Measurements from ENCODE around the gene CERT1. TPM values are rescaled to one million over a fixed set of nuclear protein-coding genes. Genes with fewer than 3 reads are reported as not detected.
"Not testable (repeated sequence)": the region's sequence is repeated elsewhere in the genome, so short reads cannot be mapped to it uniquely, and the experiment has no call there.

CERT1 gene
- polyA plus RNA-seq, 1 of the 3 experiments (the other 2 are of a cell fraction) = 4.5 TPM

DNA sequence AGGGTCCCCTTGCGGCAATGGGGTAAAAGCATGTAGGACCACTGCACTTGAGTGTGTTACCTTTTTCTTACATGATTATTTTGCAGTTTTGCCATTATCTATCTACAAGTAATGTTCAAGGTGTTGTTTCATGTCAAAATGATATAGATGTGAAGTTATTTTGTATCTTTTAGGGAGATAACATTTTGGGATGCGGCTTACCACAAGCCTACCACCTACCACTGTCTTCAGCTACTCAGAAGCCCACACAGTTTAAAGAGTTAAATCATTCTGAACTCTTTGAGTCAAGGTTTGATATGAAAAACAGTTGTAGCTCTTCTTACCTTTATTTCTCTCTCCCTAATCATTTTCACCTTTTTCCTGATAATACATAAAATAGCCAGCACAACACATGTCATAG lies 19.8 kb downstream of the CERT1 start (continued):
- TF ChIP-seq POLR2AphosphoS5 (IDR thresholded peaks at IDR 0.05; ENCODE audit: low read depth, low read length) (no peak), RXRA (IDR thresholded peaks at IDR 0.05; ENCODE audit: borderline replicate concordance, low read depth) (no peak), RFX5 (IDR thresholded peaks at IDR 0.05; ENCODE audit: low read length) (no peak), FOSL2 (IDR thresholded peaks at IDR 0.05; ENCODE audit: borderline replicate concordance, low read depth) (no peak), RCOR1 (IDR thresholded peaks at IDR 0.05; ENCODE audit: low read length) (no peak), MXI1 (IDR thresholded peaks at IDR 0.05; ENCODE audit: low read depth, low read length) (no peak)
- TF ChIP-seq, protein P1, sequence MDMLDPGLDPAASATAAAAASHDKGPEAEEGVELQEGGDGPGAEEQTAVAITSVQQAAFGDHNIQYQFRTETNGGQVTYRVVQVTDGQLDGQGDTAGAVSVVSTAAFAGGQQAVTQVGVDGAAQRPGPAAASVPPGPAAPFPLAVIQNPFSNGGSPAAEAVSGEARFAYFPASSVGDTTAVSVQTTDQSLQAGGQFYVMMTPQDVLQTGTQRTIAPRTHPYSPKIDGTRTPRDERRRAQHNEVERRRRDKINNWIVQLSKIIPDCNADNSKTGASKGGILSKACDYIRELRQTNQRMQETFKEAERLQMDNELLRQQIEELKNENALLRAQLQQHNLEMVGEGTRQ (IDR thresholded peaks at IDR 0.05; ENCODE audit: borderline replicate concordance, low read depth, low read length) = no peak

DNA sequence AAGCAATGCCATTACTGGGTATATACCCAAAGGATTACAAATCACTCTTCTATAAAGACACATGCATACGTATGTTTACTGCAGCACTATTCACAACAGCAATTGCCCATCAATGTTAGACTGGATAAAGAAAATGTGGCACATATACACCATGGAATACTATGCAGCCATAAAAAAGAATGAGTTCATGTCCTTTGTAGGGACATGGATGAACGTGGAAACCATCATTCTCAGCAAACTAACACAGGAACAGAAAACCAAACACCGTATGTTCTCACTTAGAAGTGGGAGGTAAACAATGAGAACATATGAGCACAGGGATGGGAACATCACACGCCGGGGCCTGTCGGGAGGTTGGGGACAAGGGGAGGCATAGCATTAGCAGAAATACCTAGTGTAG lies 21.6 kb downstream of the CERT1 start:
- H3F3A ChIP-seq (replicated peaks; ENCODE audit: insufficient read depth); H2AFZ ChIP-seq (ENCODE audit: low read depth); POLR2A ChIA-PET; DNase-seq; H3K27me3 ChIP-seq (ENCODE audit: insufficient read depth); H4K20me1 ChIP-seq (ENCODE audit: insufficient read depth); H3K4me2 ChIP-seq; H3K9ac ChIP-seq; CTCF ChIA-PET; H3K4me1 ChIP-seq (ENCODE audit: control insufficient read depth in 1 of 2, insufficient read depth in 2 of 2, low read depth in 1 of 2, low read length in 1 of 2); H3K4me3 ChIP-seq (ENCODE audit: low read depth in 2 of 2, low read length in 1 of 2); H3K27ac ChIP-seq (ENCODE audit: low read depth in 2 of 2, low read length in 1 of 2); H3K9me2 ChIP-seq: not testable (repeated sequence)
- H3K79me2 ChIP-seq (ENCODE audit: insufficient read depth) = peaks cover 45% of the 10 kb centered on the region
- peaks cover 14% of the 10 kb centered on the region; the same call in 1 of the 2 replicates for H3K9me3 ChIP-seq
- peaks cover 6 to 31% of the 10 kb centered on the region in 2 experiments for H3K36me3 ChIP-seq (replicated peaks in 1 of 2; ENCODE audit: control insufficient read depth in 1 of 2, insufficient read depth in 2 of 2, low read length in 1 of 2)
- WGBS (ENCODE audit: low lambda C conversion rate) = 94% methylated on average over 6 of the region's 6 CpGs

DNA sequence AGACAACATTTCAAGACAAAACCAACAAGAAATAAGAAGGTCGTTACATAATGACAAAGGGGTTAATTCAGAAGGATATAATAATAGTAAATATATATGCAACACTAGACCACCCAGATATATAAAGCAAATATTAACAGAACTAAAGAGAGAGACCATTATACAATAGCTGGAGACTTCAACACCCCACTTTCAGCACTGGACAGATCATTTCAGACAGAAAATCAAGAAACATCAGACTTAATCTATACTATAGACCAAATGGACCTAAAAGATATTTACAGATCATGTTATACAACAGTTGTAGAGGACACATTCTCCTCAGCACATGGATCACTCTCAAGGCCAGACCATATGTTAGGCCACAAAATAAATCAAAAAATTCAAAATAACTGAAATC lies 26.8 kb downstream of the CERT1 start:
- no peak overlapping the region for H3K27ac ChIP-seq (ENCODE audit: low read depth in 2 of 2, low read length in 1 of 2)
- H2AFZ ChIP-seq (ENCODE audit: low read depth) = no peak overlapping the region
- peaks cover 24% of the 10 kb centered on the region for H3K9me3 ChIP-seq
- H3K9ac ChIP-seq = no peak overlapping the region
- no peaks in the 10 kb centered on the region for H3K9me2 ChIP-seq
- WGBS (ENCODE audit: low lambda C conversion rate) = 89% methylated on average over 1 of the region's 1 CpG
- POLR2A ChIA-PET = no interaction called here
- H3K79me2 ChIP-seq (ENCODE audit: insufficient read depth) = peaks cover 69% of the 10 kb centered on the region
- peaks cover 0 to 3% of the 10 kb centered on the region in 2 experiments for H3K36me3 ChIP-seq (replicated peaks in 1 of 2; ENCODE audit: control insufficient read depth in 1 of 2, insufficient read depth in 2 of 2, low read length in 1 of 2)
- H3K4me3 ChIP-seq (ENCODE audit: low read depth in 2 of 2, low read length in 1 of 2) = no peak overlapping the region
- H3F3A ChIP-seq (replicated peaks; ENCODE audit: insufficient read depth) = peaks cover 6% of the 10 kb centered on the region
- H3K27me3 ChIP-seq (ENCODE audit: insufficient read depth) = no peaks in the 10 kb centered on the region
- H3K4me1 ChIP-seq (ENCODE audit: control insufficient read depth in 1 of 2, insufficient read depth in 2 of 2, low read depth in 1 of 2, low read length in 1 of 2) = no peaks in the 10 kb centered on the region
- CTCF ChIA-PET = no interaction called here
- TF ChIP-seq IRF3 (IDR thresholded peaks at IDR 0.05; ENCODE audit: low read depth, low read length) (no peak), ZBTB33 (IDR thresholded peaks at IDR 0.05; ENCODE audit: borderline replicate concordance, low read depth) (no peak), TEAD4 (IDR thresholded peaks at IDR 0.05; ENCODE audit: borderline replicate concordance, insufficient read depth) (no peak), FOSL2 (IDR thresholded peaks at IDR 0.05; ENCODE audit: borderline replicate concordance, low read depth) (no peak)
- no peak for DNase-seq
- H3K4me2 ChIP-seq = no peak overlapping the region
- H4K20me1 ChIP-seq (ENCODE audit: insufficient read depth) = peaks cover 3% of the 10 kb centered on the region; the same call in 1 of the 2 replicates

All from SK-N-SH (cell line).